Measurements from ENCODE around the gene RPL18. TPM values are rescaled to one million over a fixed set of nuclear protein-coding genes. Genes with fewer than 3 reads are reported as not detected.

Gene RPL18
- 1,727 and 1,729 TPM in 2 replicates for polyA plus RNA-seq (2013)

DNA sequence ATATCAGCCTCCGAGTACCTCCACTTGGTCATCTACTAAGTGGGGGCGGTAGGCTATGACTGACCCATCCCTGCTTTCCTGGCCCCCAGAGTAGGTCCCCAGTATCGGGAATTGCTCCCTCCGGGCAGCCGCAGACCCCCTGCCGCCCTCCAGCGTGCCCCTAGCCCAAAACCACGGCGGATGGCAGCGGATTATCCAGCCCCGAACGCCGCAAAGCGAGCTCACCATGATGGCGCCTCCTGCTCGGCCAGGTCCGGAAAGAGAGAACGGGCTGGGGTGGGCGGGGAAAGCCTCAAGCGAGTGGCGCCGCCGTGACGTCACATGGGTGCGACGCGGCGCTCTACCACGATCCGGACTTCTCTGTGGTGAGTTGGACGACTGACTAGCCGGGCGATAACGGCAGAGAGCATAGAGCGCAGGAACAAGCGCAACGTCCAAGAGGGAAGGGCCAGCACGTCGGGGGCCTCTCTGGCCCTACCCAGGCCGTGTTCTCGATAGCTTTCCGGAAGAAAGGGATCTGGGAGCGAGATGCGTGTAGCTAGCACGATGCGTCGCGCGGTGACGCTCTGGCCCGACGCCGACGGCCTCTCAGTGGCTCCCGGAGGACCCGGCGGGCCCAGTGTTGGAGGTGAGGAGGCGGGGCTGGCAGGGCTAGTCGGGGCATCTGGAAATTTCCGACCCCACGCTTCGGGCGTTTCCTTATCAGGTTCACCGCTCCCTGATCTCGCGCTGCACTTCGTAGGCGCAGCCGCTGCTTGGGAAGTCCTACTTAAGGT lies at the start of gene RPL18, which contains the start of gene SPHK2:
TSS of gene RPL18 (minus strand) at position 263 of the 776 bp plus-strand sequence. CDS start at position 228, 35 bp downstream.
TSS of gene SPHK2 (plus strand) at position 591 of the 776 bp plus-strand sequence. CDS start 1,009 bp downstream, outside the sequence.
- H3K79me2 ChIP-seq (ENCODE audit: control insufficient read depth, insufficient read depth, low read length, poor library complexity): peaks cover 16% of the 10 kb centered on the region
- peak within 1 kb of the TSS; percentile 69 for H2AK5ac ChIP-seq (ENCODE audit: low read length)
- H4K12ac ChIP-seq (ENCODE audit: low read depth, low read length): peak within 1 kb of the TSS; percentile 66
- no CpG with 5 or more reads among the region's 69 CpGs for WGBS (ENCODE audit: extremely low coverage, insufficient coverage, insufficient read length)
- H4K91ac ChIP-seq (ENCODE audit: low read depth, low read length): peak within 1 kb of the TSS; percentile 89
- peak within 1 kb of the TSS; percentile 99 for H3K4ac ChIP-seq (ENCODE audit: low read depth, low read length)
- H3K14ac ChIP-seq (ENCODE audit: low read length): peak within 1 kb of the TSS; percentile 86
- H3K27me3 ChIP-seq (ENCODE audit: insufficient read depth, low read length): no peaks in the 10 kb centered on the region
- peaks cover 34% of the 10 kb centered on the region in 2 experiments for H3K36me3 ChIP-seq (ENCODE audit: control insufficient read depth in 1 of 2, insufficient read depth in 2 of 2, low read length in 2 of 2)
- peak within 1 kb of the TSS; percentile 37 for H2AFZ ChIP-seq (ENCODE audit: insufficient read depth, low read length, poor library complexity)
- peak within 1 kb of the TSS; percentile 95 for H3K4me3 ChIP-seq (ENCODE audit: low read depth, low read length)
- peak within 1 kb of the TSS; percentile 93 for H3K18ac ChIP-seq (ENCODE audit: low read length)
- H2BK5ac ChIP-seq (ENCODE audit: low read depth, low read length, poor library complexity): peak within 1 kb of the TSS; percentile 83
- H3K79me1 ChIP-seq (ENCODE audit: low read length): peaks cover 12% of the 10 kb centered on the region
- peak within 1 kb of the TSS; percentile 41 for H2BK12ac ChIP-seq (ENCODE audit: low read length)
- peak within 1 kb of the TSS; percentile 44 for H2BK120ac ChIP-seq (ENCODE audit: insufficient read depth, low read length, poor library complexity)
- peak within 1 kb of the TSS; percentile 92 for H4K8ac ChIP-seq (ENCODE audit: low read depth, low read length)
- peaks cover 5 to 15% of the 10 kb centered on the region in 2 experiments for H3K4me1 ChIP-seq (ENCODE audit: control insufficient read depth in 1 of 2, insufficient read depth in 2 of 2, low read length in 2 of 2)
- DNase-seq: peak; percentile 99
- H3K4me2 ChIP-seq (ENCODE audit: low read length): peak within 1 kb of the TSS; percentile 66
- H3K27ac ChIP-seq (ENCODE audit: low read depth, low read length): peak within 1 kb of the TSS; percentile 77
- peak within 1 kb of the TSS; percentile 34 for H3K23ac ChIP-seq (ENCODE audit: low read length)
- peaks cover 2% of the 10 kb centered on the region for H3K9me3 ChIP-seq (ENCODE audit: insufficient read depth, low read depth, low read length)
- peak within 1 kb of the TSS; percentile 96 for H3K9ac ChIP-seq (ENCODE audit: low read length)

DNA sequence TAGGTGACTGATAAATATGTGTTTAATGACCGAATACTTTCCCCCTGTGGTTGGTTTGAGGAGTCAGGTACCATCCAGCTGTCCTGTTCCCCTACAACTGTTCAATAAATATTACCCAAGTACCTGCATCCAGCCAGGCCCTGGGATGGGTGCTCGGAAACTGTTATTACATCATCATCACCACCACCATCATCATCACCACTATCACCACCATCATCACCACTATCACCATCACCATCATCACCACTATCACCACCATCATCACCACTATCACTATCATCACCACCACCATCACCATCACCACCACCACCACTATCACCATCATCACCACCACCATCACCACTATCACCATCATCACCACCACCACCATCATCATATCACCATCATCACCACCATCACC lies 49.8 kb upstream of the RPL18 start:
- Histone ChIP-seq H2BK12ac (ENCODE audit: low read length) (no peak overlapping the region), H3K9me3 (ENCODE audit: insufficient read depth, low read depth, low read length) (peaks cover 11% of the 10 kb centered on the region), H3K27me3 (ENCODE audit: insufficient read depth, low read length) (no peaks in the 10 kb centered on the region), H3K4me1 (ENCODE audit: control insufficient read depth in 1 of 2, insufficient read depth in 2 of 2, low read length in 2 of 2) (no peaks in the 10 kb centered on the region), H2BK120ac (ENCODE audit: insufficient read depth, low read length, poor library complexity) (no peak overlapping the region), H3K36me3 (ENCODE audit: control insufficient read depth in 1 of 2, insufficient read depth in 2 of 2, low read length in 2 of 2) (no peaks in the 10 kb centered on the region), H4K8ac (ENCODE audit: low read depth, low read length) (no peak overlapping the region), H3K79me2 (ENCODE audit: control insufficient read depth, insufficient read depth, low read length, poor library complexity) (no peaks in the 10 kb centered on the region), H3K27ac (ENCODE audit: low read depth, low read length) (no peak overlapping the region), H3K9ac (ENCODE audit: low read length) (no peak overlapping the region), H3K4ac (ENCODE audit: low read depth, low read length) (no peak overlapping the region), H3K4me2 (ENCODE audit: low read length) (no peak overlapping the region), H2AK5ac (ENCODE audit: low read length) (no peak overlapping the region), H4K12ac (ENCODE audit: low read depth, low read length) (no peak overlapping the region), H3K79me1 (ENCODE audit: low read length) (no peaks in the 10 kb centered on the region), H2AFZ (ENCODE audit: insufficient read depth, low read length, poor library complexity) (no peak overlapping the region), H4K91ac (ENCODE audit: low read depth, low read length) (no peak overlapping the region), H2BK5ac (ENCODE audit: low read depth, low read length, poor library complexity) (no peak overlapping the region), H3K18ac (ENCODE audit: low read length) (no peak overlapping the region), H3K23ac (ENCODE audit: low read length) (no peak overlapping the region), H3K14ac (ENCODE audit: low read length) (no peak overlapping the region), H3K4me3 (ENCODE audit: low read depth, low read length) (peak overlapping the region; percentile 49)
- no peak for DNase-seq
- no CpG with 5 or more reads among the region's 2 CpGs for WGBS (ENCODE audit: extremely low coverage, insufficient coverage, insufficient read length)

DNA sequence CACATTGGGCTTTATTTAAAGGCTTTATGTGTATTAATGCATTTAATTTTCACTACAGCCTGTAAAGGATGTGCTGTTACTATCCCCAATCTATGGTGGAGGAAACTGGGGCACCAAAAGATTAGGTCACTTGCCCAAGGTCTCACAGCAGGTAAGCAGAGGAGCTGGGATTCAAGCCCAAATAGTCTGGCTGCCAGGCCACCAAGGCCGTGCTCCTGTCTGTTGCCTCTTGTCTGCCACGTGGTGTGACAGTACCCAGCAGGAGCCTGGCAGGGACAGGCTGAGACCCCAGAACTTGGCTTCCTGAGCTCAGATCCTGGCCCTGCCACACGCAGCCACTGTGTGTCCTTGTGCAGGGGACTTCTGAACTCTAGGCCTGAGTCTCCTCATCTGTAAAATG lies 49.4 kb upstream of the RPL18 start:
- no peaks in the 10 kb centered on the region for H3K79me1 ChIP-seq (ENCODE audit: low read length)
- DNase-seq: no peak
- no peak overlapping the region for H3K14ac ChIP-seq (ENCODE audit: low read length)
- no peak overlapping the region for H3K27ac ChIP-seq (ENCODE audit: low read depth, low read length)
- H3K23ac ChIP-seq (ENCODE audit: low read length): no peak overlapping the region
- H2AK5ac ChIP-seq (ENCODE audit: low read length): no peak overlapping the region
- no peak overlapping the region for H2AFZ ChIP-seq (ENCODE audit: insufficient read depth, low read length, poor library complexity)
- no peak overlapping the region for H3K4ac ChIP-seq (ENCODE audit: low read depth, low read length)
- no peak overlapping the region for H2BK12ac ChIP-seq (ENCODE audit: low read length)
- no peak overlapping the region for H3K9ac ChIP-seq (ENCODE audit: low read length)
- H4K12ac ChIP-seq (ENCODE audit: low read depth, low read length): no peak overlapping the region
- H2BK120ac ChIP-seq (ENCODE audit: insufficient read depth, low read length, poor library complexity): no peak overlapping the region
- H3K79me2 ChIP-seq (ENCODE audit: control insufficient read depth, insufficient read depth, low read length, poor library complexity): no peaks in the 10 kb centered on the region
- no peak overlapping the region for H2BK5ac ChIP-seq (ENCODE audit: low read depth, low read length, poor library complexity)
- H3K4me3 ChIP-seq (ENCODE audit: low read depth, low read length): no peak overlapping the region
- H3K27me3 ChIP-seq (ENCODE audit: insufficient read depth, low read length): no peaks in the 10 kb centered on the region
- no peaks in the 10 kb centered on the region for H3K36me3 ChIP-seq (ENCODE audit: control insufficient read depth in 1 of 2, insufficient read depth in 2 of 2, low read length in 2 of 2)
- H3K18ac ChIP-seq (ENCODE audit: low read length): no peak overlapping the region
- no peak overlapping the region for H4K91ac ChIP-seq (ENCODE audit: low read depth, low read length)
- H4K8ac ChIP-seq (ENCODE audit: low read depth, low read length): no peak overlapping the region
- H3K4me2 ChIP-seq (ENCODE audit: low read length): no peak overlapping the region
- H3K9me3 ChIP-seq (ENCODE audit: insufficient read depth, low read depth, low read length): peaks cover 11% of the 10 kb centered on the region
- H3K4me1 ChIP-seq (ENCODE audit: control insufficient read depth in 1 of 2, insufficient read depth in 2 of 2, low read length in 2 of 2): no peaks in the 10 kb centered on the region
- no CpG with 5 or more reads among the region's 3 CpGs for WGBS (ENCODE audit: extremely low coverage, insufficient coverage, insufficient read length)

DNA sequence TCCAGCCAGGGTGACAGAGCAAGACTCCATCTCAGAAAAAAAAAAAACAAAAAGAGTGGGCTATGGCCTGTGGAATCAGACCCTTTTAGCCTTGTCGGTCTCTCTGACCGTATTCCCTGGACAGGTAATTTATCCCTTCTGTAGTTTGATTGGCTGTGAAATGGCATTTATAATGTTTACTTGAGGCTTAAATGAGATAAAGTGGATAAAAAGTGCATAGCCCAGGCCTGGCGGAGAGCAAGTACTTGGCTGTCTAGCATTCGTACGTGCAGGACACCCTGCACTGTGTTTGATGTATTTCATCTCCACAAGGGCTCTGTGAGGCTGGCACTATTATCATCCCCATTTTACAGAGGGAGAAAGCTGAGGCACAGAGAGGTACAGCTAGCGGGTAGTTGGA lies 46.8 kb upstream of the RPL18 start:
- WGBS (ENCODE audit: extremely low coverage, insufficient coverage, insufficient read length): no CpG with 5 or more reads among the region's 6 CpGs
- no peak overlapping the region for H3K4me2 ChIP-seq (ENCODE audit: low read length)

More for the DNA sequence above, 46.8 kb upstream of the RPL18 start:
- H4K12ac ChIP-seq (ENCODE audit: low read depth, low read length): no peak overlapping the region
- no peak overlapping the region for H2AK5ac ChIP-seq (ENCODE audit: low read length)
- H3K9me3 ChIP-seq (ENCODE audit: insufficient read depth, low read depth, low read length): peaks cover 11% of the 10 kb centered on the region
- H3K79me2 ChIP-seq (ENCODE audit: control insufficient read depth, insufficient read depth, low read length, poor library complexity): no peaks in the 10 kb centered on the region
- no peak overlapping the region for H3K9ac ChIP-seq (ENCODE audit: low read length)
- no peak overlapping the region for H2BK12ac ChIP-seq (ENCODE audit: low read length)
- H3K18ac ChIP-seq (ENCODE audit: low read length): no peak overlapping the region
- H3K36me3 ChIP-seq (ENCODE audit: control insufficient read depth in 1 of 2, insufficient read depth in 2 of 2, low read length in 2 of 2): no peaks in the 10 kb centered on the region
- H3K27ac ChIP-seq (ENCODE audit: low read depth, low read length): no peak overlapping the region
- no peak overlapping the region for H2AFZ ChIP-seq (ENCODE audit: insufficient read depth, low read length, poor library complexity)
- no peak overlapping the region for H2BK120ac ChIP-seq (ENCODE audit: insufficient read depth, low read length, poor library complexity)
- H2BK5ac ChIP-seq (ENCODE audit: low read depth, low read length, poor library complexity): no peak overlapping the region
- H4K91ac ChIP-seq (ENCODE audit: low read depth, low read length): no peak overlapping the region
- H3K4ac ChIP-seq (ENCODE audit: low read depth, low read length): no peak overlapping the region
- H3K23ac ChIP-seq (ENCODE audit: low read length): no peak overlapping the region
- no peaks in the 10 kb centered on the region for H3K27me3 ChIP-seq (ENCODE audit: insufficient read depth, low read length)
- no peak for DNase-seq
- no peak overlapping the region for H3K14ac ChIP-seq (ENCODE audit: low read length)
- H4K8ac ChIP-seq (ENCODE audit: low read depth, low read length): no peak overlapping the region
- no peaks in the 10 kb centered on the region for H3K4me1 ChIP-seq (ENCODE audit: control insufficient read depth in 1 of 2, insufficient read depth in 2 of 2, low read length in 2 of 2)
- no peaks in the 10 kb centered on the region for H3K79me1 ChIP-seq (ENCODE audit: low read length)
- no peak overlapping the region for H3K4me3 ChIP-seq (ENCODE audit: low read depth, low read length)
